ENCODE measurements around the gene KIF23. TPM values are rescaled to one million over a fixed set of nuclear protein-coding genes. Genes with fewer than 3 reads are reported as not detected.

KIF23 gene
- total RNA-seq, 2 experiments from 2014 or later, result 57.3 to 63.5 TPM

DNA sequence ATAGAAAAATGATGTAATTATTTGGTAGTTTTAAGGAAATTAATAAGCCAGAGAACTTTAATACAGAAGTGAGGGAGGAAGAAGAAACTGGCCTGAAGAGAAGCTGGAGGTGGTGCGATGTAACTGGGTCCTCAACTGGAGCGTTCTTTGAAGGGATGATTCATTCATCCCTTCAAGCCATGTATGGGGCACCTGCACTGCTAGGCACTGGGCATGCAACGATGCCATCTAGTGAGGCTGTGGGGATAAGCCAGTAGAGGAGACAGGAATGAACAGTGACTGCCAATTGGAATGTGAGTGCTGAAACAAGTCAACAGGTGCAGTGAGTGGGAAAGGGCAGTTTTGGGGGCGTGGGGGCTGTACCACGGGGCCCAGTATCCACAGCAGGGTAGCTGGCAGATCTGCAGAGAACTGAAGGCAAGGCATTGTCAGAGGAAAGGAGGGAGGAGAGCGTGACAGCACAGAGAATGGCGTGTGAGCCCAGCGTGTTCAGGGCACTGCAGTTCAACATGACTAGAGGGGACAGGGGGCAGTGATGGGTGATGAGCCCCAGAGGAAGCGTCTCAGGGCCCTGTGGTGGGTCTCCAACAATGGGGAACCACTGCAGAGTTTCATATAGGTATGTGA lies 3.8 kb upstream of the KIF23 start:
- no peak overlapping the region for H3K4me3 Mint-ChIP-seq
- H3K27me3 Mint-ChIP-seq, result peaks cover 27% of the 10 kb centered on the region
- H3K27ac Mint-ChIP-seq, result no peak overlapping the region
- H3K36me3 Mint-ChIP-seq, result peaks cover 8% of the 10 kb centered on the region
- peak; percentile 41 for DNase-seq
- H3K9me3 Mint-ChIP-seq, result no peaks in the 10 kb centered on the region
- H3K4me1 Mint-ChIP-seq, result peaks cover 15% of the 10 kb centered on the region

DNA sequence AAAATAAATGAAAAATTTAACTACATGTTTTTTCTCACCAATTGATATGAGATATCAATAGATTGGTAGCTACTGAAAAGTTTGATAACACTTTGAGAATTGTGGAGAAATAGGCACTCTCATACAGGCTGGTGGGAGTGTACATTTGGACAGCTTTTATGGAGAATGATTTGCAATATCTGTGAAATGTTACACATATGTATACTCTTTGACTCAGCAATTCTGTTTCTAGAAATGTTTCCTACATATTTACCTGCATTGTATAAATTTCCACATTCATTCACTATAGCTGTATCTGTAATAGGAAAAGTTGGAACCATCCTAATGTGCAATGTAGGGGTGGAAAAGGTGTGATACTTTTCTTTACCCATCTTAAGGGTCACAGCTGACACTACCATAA lies 1.9 kb upstream of the KIF23 start:
- Mint-ChIP-seq H3K36me3 (peaks cover 19% of the 10 kb centered on the region), H3K27ac (no peak overlapping the region), H3K27me3 (peaks cover 35% of the 10 kb centered on the region), H3K4me1 (peaks cover 16% of the 10 kb centered on the region), H3K9me3 (no peaks in the 10 kb centered on the region), H3K4me3 (no peak overlapping the region)
- DNase-seq, result no peak

DNA sequence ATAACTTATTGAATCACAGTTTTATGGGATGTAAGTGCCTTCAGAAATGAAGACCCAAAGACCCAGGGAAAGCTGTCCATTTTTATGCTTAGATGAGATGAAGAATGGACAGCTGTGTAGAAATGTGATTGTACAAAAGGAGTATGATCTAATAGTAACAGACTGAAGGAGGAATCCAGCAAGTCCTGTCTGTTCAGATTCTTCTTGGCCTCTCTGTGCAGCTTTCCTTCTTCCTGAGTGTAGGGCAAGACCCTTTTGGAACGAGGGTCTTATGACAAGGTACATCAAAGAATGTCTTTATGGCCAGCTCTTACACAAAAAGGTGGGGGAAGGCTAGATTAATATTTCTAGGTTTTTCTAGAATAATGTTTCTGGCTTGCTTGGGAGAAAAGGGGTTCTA lies 1.4 kb upstream of the KIF23 start:
- no peaks in the 10 kb centered on the region for H3K9me3 Mint-ChIP-seq
- H3K36me3 Mint-ChIP-seq, result peaks cover 24% of the 10 kb centered on the region
- H3K27ac Mint-ChIP-seq, result no peak overlapping the region
- DNase-seq, result no peak
- H3K27me3 Mint-ChIP-seq, result peaks cover 33% of the 10 kb centered on the region
- no peak overlapping the region for H3K4me3 Mint-ChIP-seq
- H3K4me1 Mint-ChIP-seq, result peaks cover 17% of the 10 kb centered on the region

DNA sequence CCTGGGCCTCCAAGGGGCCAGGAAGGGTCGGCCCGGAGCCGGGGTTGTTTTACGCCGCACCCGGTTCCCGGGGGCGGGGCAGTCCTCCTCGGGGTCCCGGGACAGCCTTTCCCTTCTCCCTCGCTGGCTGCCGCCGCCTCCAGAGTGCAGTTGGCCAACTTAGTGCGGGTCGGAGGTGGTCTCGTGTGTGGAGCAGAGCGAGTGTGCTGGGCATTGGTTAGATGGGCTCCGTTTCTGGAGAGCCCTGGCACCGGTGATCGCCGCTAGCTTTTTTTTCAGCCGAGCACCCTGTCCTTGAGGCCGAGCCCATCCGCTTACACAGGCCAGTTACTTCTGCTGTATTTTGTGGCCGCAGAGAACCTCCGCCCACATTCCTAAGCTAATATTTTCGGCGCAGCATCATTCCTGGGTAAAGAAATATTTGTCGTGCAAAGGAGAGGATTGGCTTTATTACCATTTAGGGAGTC lies 585 bp downstream of the KIF23 start:
- H3K36me3 Mint-ChIP-seq, result peaks cover 42% of the 10 kb centered on the region
- H3K4me1 Mint-ChIP-seq, result peaks cover 16% of the 10 kb centered on the region
- DNase-seq, result peak; percentile 29
- peak overlapping the region; percentile 87 for H3K4me3 Mint-ChIP-seq
- no peaks in the 10 kb centered on the region for H3K9me3 Mint-ChIP-seq
- H3K27me3 Mint-ChIP-seq, result peaks cover 27% of the 10 kb centered on the region
- no peak overlapping the region for H3K27ac Mint-ChIP-seq

DNA sequence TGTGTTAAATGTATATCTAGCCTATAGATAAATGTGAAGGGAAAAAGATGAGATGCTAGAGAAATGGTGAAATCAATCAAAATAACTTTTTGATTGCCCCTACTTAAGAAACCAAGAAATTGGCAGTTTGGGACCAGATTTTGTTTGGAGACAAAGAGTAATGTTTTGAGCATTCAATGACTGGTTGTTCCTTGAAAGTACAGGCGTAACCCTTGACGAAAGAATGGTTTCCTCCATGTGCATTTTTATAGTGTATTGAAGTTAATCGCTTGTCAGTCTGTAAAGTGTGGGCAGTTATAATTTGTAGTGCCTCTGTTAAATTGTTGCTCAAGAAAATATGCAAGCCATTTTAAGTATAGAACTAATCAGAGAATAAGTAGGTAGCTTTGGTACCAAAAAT lies 1.2 kb downstream of the KIF23 start:
- H3K27ac Mint-ChIP-seq, result no peak overlapping the region

GRCh38 chr15:69417581-69417980 lies 3.4 kb downstream of the KIF23 start:
- peaks cover 59% of the 10 kb centered on the region for H3K36me3 Mint-ChIP-seq
- H3K27ac Mint-ChIP-seq, result no peak overlapping the region
- H3K9me3 Mint-ChIP-seq, result no peaks in the 10 kb centered on the region
- peaks cover 16% of the 10 kb centered on the region for H3K4me1 Mint-ChIP-seq
- H3K27me3 Mint-ChIP-seq, result peaks cover 26% of the 10 kb centered on the region
- H3K4me3 Mint-ChIP-seq, result no peak overlapping the region
- DNase-seq, result no peak

More for the DNA sequence above, 1.2 kb downstream of the KIF23 start:
- Mint-ChIP-seq H3K36me3 (peaks cover 46% of the 10 kb centered on the region), H3K9me3 (no peaks in the 10 kb centered on the region), H3K4me3 (peak overlapping the region; percentile 87), H3K4me1 (peaks cover 16% of the 10 kb centered on the region), H3K27me3 (peaks cover 26% of the 10 kb centered on the region)
- DNase-seq, result no peak

DNA sequence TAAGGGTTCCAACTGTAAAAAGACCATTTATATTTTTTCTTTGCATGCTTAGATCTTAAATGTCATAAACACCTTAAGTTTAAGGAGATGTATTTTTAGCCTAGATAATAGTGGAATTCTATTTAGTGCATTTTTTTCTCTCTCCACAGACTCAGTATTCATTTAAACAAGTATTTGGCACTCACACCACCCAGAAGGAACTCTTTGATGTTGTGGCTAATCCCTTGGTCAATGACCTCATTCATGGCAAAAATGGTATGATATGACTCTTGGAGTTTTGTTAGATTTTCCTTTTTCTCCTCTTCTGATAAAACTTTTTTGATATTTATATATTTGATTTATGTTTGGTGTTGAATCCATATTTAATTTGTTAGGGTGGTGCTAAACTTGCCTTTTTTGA lies 7.3 kb downstream of the KIF23 start:
- H3K36me3 Mint-ChIP-seq, result peaks cover 74% of the 10 kb centered on the region
- H3K27me3 Mint-ChIP-seq, result peaks cover 9% of the 10 kb centered on the region
- H3K4me1 Mint-ChIP-seq, result peaks cover 1% of the 10 kb centered on the region
- H3K9me3 Mint-ChIP-seq, result no peaks in the 10 kb centered on the region
- DNase-seq, result no peak
- H3K4me3 Mint-ChIP-seq, result no peak overlapping the region
- H3K27ac Mint-ChIP-seq, result no peak overlapping the region

GRCh38 chr15:69422336-69422895 lies 8.3 kb downstream of the KIF23 start:
- no peak overlapping the region for H3K27ac Mint-ChIP-seq
- no peaks in the 10 kb centered on the region for H3K9me3 Mint-ChIP-seq
- no peak for DNase-seq
- H3K4me3 Mint-ChIP-seq, result no peak overlapping the region
- peaks cover 75% of the 10 kb centered on the region for H3K36me3 Mint-ChIP-seq
- peaks cover 8% of the 10 kb centered on the region for H3K27me3 Mint-ChIP-seq
- peaks cover 1% of the 10 kb centered on the region for H3K4me1 Mint-ChIP-seq

DNA sequence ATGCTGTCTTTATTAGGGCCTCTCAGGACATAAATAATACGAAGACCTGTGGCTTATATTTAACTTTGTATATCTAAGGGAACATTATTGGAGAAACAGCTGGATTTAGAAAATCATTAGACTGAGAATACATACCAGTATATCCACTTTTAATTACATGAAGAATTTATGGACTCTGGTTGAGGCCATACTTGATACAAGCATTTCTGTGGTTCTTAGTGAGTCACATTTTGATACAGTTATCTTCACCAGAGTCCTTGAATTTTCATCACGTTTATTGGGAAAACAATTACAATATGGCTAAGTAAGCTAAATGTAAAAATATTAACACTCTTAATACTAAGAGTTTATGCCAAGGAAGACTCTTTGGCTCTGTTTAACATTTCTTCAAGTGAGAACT lies 9.9 kb downstream of the KIF23 start:
- no peaks in the 10 kb centered on the region for H3K4me1 Mint-ChIP-seq
- no peaks in the 10 kb centered on the region for H3K9me3 Mint-ChIP-seq
- H3K27me3 Mint-ChIP-seq, result peaks cover 3% of the 10 kb centered on the region
- H3K36me3 Mint-ChIP-seq, result peaks cover 73% of the 10 kb centered on the region
- H3K4me3 Mint-ChIP-seq, result no peak overlapping the region
- H3K27ac Mint-ChIP-seq, result no peak overlapping the region
- no peak for DNase-seq

- Mint-ChIP-seq H3K4me3 (no peak overlapping the region), H3K36me3 (peaks cover 68% of the 10 kb centered on the region), H3K9me3 (no peaks in the 10 kb centered on the region), H3K4me1 (no peaks in the 10 kb centered on the region), H3K27ac (no peak overlapping the region), H3K27me3 (no peaks in the 10 kb centered on the region)
- DNase-seq, result no peak
Measured at GRCh38 chr15:69424748-69425413, 10.7 kb downstream of the KIF23 start.

- no peaks in the 10 kb centered on the region for H3K9me3 Mint-ChIP-seq
- H3K36me3 Mint-ChIP-seq, result peaks cover 63% of the 10 kb centered on the region
- no peak overlapping the region for H3K4me3 Mint-ChIP-seq
- DNase-seq, result no peak
- no peaks in the 10 kb centered on the region for H3K27me3 Mint-ChIP-seq
- no peak overlapping the region for H3K27ac Mint-ChIP-seq
- no peaks in the 10 kb centered on the region for H3K4me1 Mint-ChIP-seq
Measured at GRCh38 chr15:69433831-69434230, 19.7 kb downstream of the KIF23 start.

DNA sequence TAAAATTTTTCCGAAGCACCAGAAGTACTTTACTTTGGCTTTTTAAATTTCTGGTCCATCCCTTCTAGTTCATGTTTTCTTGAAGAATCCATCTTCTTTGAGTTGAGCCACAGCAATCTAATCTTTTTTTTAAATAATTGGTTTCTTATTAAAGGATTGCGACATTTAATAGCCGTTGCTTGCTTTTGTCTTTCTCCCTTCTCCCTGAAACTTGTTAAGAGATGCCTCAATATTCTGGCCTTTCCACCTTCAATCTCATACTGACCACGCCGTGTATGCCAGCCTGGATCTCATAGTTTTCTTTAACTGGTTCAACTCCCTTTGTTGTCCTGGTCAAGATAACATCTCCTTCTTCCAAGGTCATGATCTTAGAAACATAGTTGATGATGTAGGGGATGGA lies 20.1 kb downstream of the KIF23 start:
- no peak for DNase-seq
- Mint-ChIP-seq H3K36me3 (peaks cover 60% of the 10 kb centered on the region), H3K4me1 (no peaks in the 10 kb centered on the region), H3K27ac (no peak overlapping the region), H3K9me3 (no peaks in the 10 kb centered on the region), H3K4me3 (no peak overlapping the region), H3K27me3 (no peaks in the 10 kb centered on the region)

DNA sequence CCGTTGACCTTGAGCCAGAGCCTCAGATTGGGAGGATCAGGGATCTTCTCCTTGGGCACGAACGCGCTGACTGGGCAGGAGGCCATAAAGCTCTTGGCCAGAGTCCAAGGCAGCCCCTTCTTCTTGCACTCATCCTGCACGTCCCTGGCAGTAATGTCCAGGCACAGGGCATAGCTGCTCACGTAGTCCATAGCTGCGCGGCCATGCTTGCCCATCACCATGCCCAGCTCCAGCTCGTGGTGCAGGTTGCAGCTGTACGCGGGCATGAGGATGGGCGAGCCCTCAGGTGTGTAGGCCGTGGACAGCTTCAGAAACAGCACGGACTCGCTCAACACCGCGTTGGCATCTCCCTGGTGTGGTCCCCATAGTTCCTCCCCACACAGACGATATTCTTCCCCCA lies 20.5 kb downstream of the KIF23 start:
- Mint-ChIP-seq H3K27ac (no peak overlapping the region), H3K36me3 (peaks cover 63% of the 10 kb centered on the region), H3K27me3 (no peaks in the 10 kb centered on the region), H3K4me1 (no peaks in the 10 kb centered on the region), H3K9me3 (no peaks in the 10 kb centered on the region), H3K4me3 (no peak overlapping the region)
- DNase-seq, result no peak

DNA sequence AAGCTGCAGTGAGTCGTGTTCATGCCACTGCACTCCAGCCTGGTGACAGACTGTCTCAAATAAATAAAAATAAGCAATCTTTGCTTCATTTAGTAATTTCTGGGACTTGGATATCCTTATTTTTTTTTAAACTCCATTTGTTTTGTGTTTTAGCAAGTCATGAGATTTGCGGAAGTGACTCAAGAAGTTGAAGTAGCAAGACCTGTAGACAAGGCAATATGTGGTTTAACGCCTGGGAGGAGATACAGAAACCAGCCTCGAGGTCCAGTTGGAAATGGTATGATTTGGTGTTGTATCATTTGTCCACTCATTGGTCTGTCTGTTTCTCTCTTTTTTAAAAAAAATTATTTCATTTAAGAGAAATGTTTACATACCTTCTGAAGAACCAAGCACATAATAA lies 21.8 kb downstream of the KIF23 start:
- no peak overlapping the region for H3K27ac Mint-ChIP-seq
- no peaks in the 10 kb centered on the region for H3K27me3 Mint-ChIP-seq
- H3K9me3 Mint-ChIP-seq, result no peaks in the 10 kb centered on the region
- H3K4me3 Mint-ChIP-seq, result no peak overlapping the region
- peaks cover 64% of the 10 kb centered on the region for H3K36me3 Mint-ChIP-seq
- no peaks in the 10 kb centered on the region for H3K4me1 Mint-ChIP-seq
- no peak for DNase-seq

DNA sequence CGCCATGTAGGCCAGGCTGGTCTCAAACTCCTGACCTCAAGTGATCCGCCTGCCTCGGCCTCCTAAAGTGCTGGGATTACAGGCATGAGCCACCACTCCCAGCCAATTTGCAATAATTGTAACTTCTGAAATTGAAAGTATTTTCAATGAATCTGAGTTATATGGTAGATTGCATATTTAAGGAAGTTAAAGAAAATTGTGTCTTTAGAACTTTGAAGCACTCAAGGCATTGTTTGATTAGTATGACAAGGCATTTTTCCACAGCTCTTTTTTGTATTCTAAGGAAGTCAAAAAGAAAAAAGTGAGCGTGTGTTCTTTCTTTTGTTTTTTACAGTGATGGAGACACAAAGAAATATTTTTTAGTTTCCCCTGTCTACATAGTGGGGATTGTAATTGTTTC lies 22.8 kb downstream of the KIF23 start:
- no peaks in the 10 kb centered on the region for H3K27me3 Mint-ChIP-seq
- H3K4me1 Mint-ChIP-seq, result no peaks in the 10 kb centered on the region
- no peaks in the 10 kb centered on the region for H3K9me3 Mint-ChIP-seq
- peaks cover 66% of the 10 kb centered on the region for H3K36me3 Mint-ChIP-seq
- DNase-seq, result no peak
- H3K27ac Mint-ChIP-seq, result no peak overlapping the region
- H3K4me3 Mint-ChIP-seq, result no peak overlapping the region

DNA sequence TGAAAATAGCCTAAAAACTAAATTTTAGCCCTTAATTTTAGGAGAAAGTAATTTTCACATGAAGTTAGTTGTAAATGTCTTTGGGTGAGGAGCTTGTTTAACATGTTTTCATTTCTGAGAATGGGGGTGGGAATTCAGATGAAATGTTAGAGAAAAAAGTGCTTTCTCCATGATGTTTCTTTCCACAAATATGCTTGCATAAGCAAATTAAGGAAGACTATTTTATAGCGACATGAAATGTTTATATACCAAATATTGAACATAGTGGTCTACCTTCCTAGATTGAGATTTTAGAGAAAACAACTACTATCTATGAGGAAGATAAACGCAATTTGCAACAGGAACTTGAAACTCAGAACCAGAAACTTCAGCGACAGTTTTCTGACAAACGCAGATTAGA lies 25.5 kb downstream of the KIF23 start:
- peaks cover 60% of the 10 kb centered on the region for H3K36me3 Mint-ChIP-seq
- H3K9me3 Mint-ChIP-seq, result no peaks in the 10 kb centered on the region
- H3K4me1 Mint-ChIP-seq, result peaks cover 17% of the 10 kb centered on the region
- H3K27ac Mint-ChIP-seq, result no peak overlapping the region
- no peak overlapping the region for H3K4me3 Mint-ChIP-seq
- DNase-seq, result no peak
- no peaks in the 10 kb centered on the region for H3K27me3 Mint-ChIP-seq
